Upper lobe of right lung (tissue), 1 donor: ENCODE measurements around the gene TMC6. TPM values are rescaled to one million over a fixed set of nuclear protein-coding genes. Genes with fewer than 3 reads are reported as not detected.

Experiments used
- ATAC-seq: fragments of 200-7000 bp; cut with Tn5 transposase; one replicate; pipeline ENCODE4 v1.9.1; 2020; ENCODE audit warnings: mild to moderate bottlenecking, moderate library complexity
- DNase-seq: peaks from one replicate; pipeline ENCODE4 v3.0.0-alpha.2; 2020
- H3K27ac ChIP-seq: fragments of 200-600 bp; one replicate; pipeline ENCODE4 v1.8.0; 2022
- H3K27me3 ChIP-seq: fragments of 200-600 bp; one replicate; pipeline ENCODE4 v1.8.0; 2022; ENCODE audit warnings: mild to moderate bottlenecking
- H3K36me3 ChIP-seq: fragments of 200-600 bp; one replicate; pipeline ENCODE4 v1.8.0; 2022
- H3K4me1 ChIP-seq: fragments of 200-600 bp; one replicate; pipeline ENCODE4 v1.8.0; 2022
- H3K4me3 ChIP-seq: fragments of 200-600 bp; one replicate; pipeline ENCODE4 v1.8.0; 2022; ENCODE audit warnings: mild to moderate bottlenecking
- H3K9me3 ChIP-seq: fragments of 200-600 bp; one replicate; pipeline ENCODE4 v1.8.0; 2022
- intact Hi-C: fragments of 100-400 bp; cut with DNase I; formaldehyde crosslinking; loops from one replicate; pipeline ENCODE4 v1.11.0; 2022
- total RNA-seq: library from RNA; stranded (reverse); fragmentation: NEBNext Ultra II Directional; extraction: Animal tissue kit (Norgen Biotek cat#: 25700); gene quantifications from one replicate; pipeline ENCODE4 v1.2.1, GENCODE V29; 2021
- TF ChIP-seq, protein P1 (sequence below): fragments of 200-600 bp; IDR thresholded peaks from one replicate; pipeline ENCODE4 v1.8.0; 2022; ENCODE audit warnings: antibody characterized with exemption
- donor health status: DM: no; HTN: yes; CAD: no; lungs with severe emphysema.

TMC6 gene
- total RNA-seq, 1 donor from 2014 or later = 176 TPM

DNA sequence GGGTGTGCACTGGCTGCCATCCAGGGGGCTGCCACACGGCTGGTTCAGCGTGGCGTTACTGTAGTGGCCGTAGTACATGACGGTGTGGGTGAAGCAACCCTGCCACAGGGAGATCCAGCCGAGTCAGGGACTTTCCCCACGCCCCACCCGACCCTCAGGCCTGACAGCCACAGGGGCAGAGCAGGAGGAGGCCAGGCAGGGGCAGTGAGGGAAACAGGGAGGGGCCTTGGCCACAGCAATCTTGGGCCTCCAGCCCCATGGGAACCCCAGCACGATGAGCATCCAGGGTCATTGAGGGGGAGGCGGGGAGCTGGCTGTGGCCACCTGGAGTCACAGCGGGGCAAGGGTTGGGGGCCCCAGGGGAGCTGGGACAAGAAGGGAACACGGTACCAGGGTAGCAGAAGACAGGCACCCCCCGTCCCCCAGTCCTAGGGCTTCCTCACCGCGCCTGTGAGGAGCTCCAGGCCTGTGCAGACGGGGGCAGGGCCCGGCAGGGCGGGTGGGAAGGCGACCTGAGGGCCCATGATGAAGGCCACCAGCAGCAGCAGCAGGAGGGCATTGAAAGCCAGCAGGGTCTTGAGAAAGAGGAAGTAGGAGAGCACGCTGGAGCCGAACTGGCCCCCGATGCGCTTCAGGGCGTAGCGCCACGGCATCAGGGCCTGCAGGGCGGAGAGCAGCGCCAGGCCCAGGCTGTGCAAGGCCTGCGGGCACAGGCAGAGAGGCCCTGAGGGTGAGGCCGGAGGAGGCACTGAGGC, 4.3 kb downstream of the TMC6 start:
- DNase-seq (no peak), ATAC-seq (peak; percentile 1)
- H3K36me3 ChIP-seq = peaks cover 61% of the 10 kb centered on the region
- no peaks in the 10 kb centered on the region for H3K27me3 ChIP-seq
- TF ChIP-seq, protein P1, sequence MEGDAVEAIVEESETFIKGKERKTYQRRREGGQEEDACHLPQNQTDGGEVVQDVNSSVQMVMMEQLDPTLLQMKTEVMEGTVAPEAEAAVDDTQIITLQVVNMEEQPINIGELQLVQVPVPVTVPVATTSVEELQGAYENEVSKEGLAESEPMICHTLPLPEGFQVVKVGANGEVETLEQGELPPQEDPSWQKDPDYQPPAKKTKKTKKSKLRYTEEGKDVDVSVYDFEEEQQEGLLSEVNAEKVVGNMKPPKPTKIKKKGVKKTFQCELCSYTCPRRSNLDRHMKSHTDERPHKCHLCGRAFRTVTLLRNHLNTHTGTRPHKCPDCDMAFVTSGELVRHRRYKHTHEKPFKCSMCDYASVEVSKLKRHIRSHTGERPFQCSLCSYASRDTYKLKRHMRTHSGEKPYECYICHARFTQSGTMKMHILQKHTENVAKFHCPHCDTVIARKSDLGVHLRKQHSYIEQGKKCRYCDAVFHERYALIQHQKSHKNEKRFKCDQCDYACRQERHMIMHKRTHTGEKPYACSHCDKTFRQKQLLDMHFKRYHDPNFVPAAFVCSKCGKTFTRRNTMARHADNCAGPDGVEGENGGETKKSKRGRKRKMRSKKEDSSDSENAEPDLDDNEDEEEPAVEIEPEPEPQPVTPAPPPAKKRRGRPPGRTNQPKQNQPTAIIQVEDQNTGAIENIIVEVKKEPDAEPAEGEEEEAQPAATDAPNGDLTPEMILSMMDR = no peak
- peaks cover 32% of the 10 kb centered on the region for H3K4me1 ChIP-seq
- no peak overlapping the region for H3K4me3 ChIP-seq
- intact Hi-C loops = no loop called here
- no peaks in the 10 kb centered on the region for H3K9me3 ChIP-seq
- H3K27ac ChIP-seq = no peak overlapping the region

DNA sequence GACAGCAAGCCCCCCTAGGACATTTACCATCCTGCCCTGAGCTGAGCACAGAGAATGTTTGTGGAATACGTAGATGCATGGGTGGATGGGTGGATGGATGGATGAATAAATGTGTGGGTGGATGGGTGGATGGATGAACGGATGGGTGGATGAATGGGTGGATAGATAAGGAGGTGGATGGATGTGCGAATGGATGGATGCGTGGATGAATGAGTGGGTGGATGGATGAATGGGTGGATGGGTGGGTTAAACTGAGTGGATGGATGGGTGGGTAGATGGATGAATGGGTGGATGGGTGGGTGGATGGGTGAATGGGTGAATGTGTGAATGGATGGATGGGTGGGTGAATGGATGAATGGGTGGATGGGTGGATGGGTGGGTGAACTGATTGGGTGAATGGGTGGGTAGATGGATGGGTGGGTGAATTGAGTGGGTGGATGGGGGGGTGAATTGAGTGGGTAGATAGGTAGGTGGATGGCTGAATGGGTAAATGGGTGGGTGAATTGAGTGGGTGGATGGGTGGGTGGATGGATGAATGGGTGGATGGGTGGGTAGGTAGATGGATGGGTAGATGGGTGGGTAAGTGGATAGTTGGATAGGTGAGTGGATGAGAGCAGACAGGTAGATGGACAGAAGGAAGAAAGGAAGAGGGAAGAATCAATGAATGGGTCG, 5.2 kb downstream of the TMC6 start:
- H3K4me3 ChIP-seq = no peak overlapping the region
- peaks cover 66% of the 10 kb centered on the region for H3K36me3 ChIP-seq
- no peaks in the 10 kb centered on the region for H3K9me3 ChIP-seq
- no peaks in the 10 kb centered on the region for H3K27me3 ChIP-seq
- ATAC-seq = no peak
- peaks cover 26% of the 10 kb centered on the region for H3K4me1 ChIP-seq
- intact Hi-C loops = no loop called here
- no peak for DNase-seq
- TF ChIP-seq, protein P1 = no peak
- H3K27ac ChIP-seq = no peak overlapping the region

- TF ChIP-seq, protein P1 = no peak
- H3K27me3 ChIP-seq = no peaks in the 10 kb centered on the region
- intact Hi-C loops = no loop called here
Measured at GRCh38 chr17:78122931-78123249, 5.7 kb downstream of the TMC6 start.

GRCh38 chr17:78122216-78122930, 6.2 kb downstream of the TMC6 start:
- no peaks in the 10 kb centered on the region for H3K27me3 ChIP-seq
- TF ChIP-seq, protein P1 = no peak
- H3K9me3 ChIP-seq = no peaks in the 10 kb centered on the region
- DNase-seq (no peak), ATAC-seq (no peak)
- intact Hi-C loops = no loop called here
- no peak overlapping the region for H3K27ac ChIP-seq
- H3K36me3 ChIP-seq = peaks cover 66% of the 10 kb centered on the region
- no peak overlapping the region for H3K4me3 ChIP-seq
- peaks cover 26% of the 10 kb centered on the region for H3K4me1 ChIP-seq

More at GRCh38 chr17:78122931-78123249, 5.7 kb downstream of the TMC6 start:
- Histone ChIP-seq H3K36me3 (peaks cover 66% of the 10 kb centered on the region), H3K9me3 (no peaks in the 10 kb centered on the region), H3K27ac (no peak overlapping the region), H3K4me1 (peaks cover 26% of the 10 kb centered on the region), H3K4me3 (no peak overlapping the region)
- ATAC-seq = no peak
- DNase-seq = no peak

DNA sequence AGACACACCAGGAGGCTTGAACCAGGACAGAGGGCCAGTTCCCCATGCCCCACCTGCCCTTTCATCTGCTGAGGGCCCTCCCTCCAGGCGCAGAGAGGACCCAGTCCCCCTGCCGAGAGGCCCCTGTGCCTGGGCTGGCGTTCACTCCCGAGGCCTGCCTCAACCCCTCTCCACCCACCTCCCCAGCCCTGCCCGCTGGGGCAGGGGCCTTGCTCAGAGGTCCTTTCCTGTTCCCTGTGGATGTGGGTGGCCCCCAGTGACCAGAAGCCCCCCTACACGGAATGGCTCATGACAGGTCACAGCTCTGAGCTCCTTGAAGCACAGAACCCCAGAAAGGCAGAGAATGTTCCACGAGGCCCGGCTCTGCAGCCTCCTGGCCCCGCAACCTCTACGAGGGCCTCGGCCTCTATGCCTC, 6.7 kb downstream of the TMC6 start:
- Histone ChIP-seq H3K4me1 (peaks cover 23% of the 10 kb centered on the region), H3K9me3 (no peaks in the 10 kb centered on the region), H3K27me3 (no peaks in the 10 kb centered on the region), H3K36me3 (peaks cover 66% of the 10 kb centered on the region), H3K4me3 (no peak overlapping the region), H3K27ac (no peak overlapping the region)
- no peak for DNase-seq
- intact Hi-C loops = no loop called here
- TF ChIP-seq, protein P1 = no peak
- ATAC-seq = no peak
